Subcutaneous adipose tissue (tissue), 4 donors: ENCODE data around the gene CELF5. TPM values are rescaled to one million over a fixed set of nuclear protein-coding genes. Genes with fewer than 3 reads are reported as not detected.

Experiments
- total RNA-seq, 4 donors: library from RNA; depleted of rRNA; stranded (reverse); fragments of >200 nt; gene quantifications; one replicate each; pipeline ENCODE4 v1.1.0, GENCODE V29; 2016
- TF ChIP-seq, protein P1 (sequence below): fragments of 450-650 bp; IDR thresholded peaks from one replicate; pipeline ENCODE4 v1.5.1; 2016; ENCODE audit warnings: low read depth, mild to moderate bottlenecking, control low read depth, antibody characterized with exemption, moderate library complexity

CELF5 gene
- total RNA-seq, 4 donors from 2014 or later, result not detected

DNA sequence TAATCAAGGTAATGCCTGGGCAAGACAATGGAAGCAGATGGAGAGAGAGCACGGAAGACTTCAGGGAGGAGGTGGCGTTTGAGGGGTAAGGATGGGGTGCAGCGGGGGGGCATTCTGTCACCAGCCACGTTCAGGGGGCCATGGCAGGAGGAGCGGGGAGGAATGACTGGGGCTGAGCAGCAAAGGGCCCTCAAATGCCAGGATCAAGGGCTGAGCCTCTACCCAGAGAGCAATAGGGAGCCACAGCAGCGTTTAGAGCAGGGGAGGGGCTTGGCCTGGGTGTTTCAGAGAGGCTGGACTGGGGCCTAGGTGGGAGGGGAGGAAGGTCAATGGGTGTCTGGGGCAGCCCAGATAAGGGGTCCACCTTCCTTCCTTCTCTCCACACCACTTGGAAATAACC lies 44.3 kb downstream of the CELF5 start:
- TF ChIP-seq, protein P1, sequence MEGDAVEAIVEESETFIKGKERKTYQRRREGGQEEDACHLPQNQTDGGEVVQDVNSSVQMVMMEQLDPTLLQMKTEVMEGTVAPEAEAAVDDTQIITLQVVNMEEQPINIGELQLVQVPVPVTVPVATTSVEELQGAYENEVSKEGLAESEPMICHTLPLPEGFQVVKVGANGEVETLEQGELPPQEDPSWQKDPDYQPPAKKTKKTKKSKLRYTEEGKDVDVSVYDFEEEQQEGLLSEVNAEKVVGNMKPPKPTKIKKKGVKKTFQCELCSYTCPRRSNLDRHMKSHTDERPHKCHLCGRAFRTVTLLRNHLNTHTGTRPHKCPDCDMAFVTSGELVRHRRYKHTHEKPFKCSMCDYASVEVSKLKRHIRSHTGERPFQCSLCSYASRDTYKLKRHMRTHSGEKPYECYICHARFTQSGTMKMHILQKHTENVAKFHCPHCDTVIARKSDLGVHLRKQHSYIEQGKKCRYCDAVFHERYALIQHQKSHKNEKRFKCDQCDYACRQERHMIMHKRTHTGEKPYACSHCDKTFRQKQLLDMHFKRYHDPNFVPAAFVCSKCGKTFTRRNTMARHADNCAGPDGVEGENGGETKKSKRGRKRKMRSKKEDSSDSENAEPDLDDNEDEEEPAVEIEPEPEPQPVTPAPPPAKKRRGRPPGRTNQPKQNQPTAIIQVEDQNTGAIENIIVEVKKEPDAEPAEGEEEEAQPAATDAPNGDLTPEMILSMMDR, result no peak

DNA sequence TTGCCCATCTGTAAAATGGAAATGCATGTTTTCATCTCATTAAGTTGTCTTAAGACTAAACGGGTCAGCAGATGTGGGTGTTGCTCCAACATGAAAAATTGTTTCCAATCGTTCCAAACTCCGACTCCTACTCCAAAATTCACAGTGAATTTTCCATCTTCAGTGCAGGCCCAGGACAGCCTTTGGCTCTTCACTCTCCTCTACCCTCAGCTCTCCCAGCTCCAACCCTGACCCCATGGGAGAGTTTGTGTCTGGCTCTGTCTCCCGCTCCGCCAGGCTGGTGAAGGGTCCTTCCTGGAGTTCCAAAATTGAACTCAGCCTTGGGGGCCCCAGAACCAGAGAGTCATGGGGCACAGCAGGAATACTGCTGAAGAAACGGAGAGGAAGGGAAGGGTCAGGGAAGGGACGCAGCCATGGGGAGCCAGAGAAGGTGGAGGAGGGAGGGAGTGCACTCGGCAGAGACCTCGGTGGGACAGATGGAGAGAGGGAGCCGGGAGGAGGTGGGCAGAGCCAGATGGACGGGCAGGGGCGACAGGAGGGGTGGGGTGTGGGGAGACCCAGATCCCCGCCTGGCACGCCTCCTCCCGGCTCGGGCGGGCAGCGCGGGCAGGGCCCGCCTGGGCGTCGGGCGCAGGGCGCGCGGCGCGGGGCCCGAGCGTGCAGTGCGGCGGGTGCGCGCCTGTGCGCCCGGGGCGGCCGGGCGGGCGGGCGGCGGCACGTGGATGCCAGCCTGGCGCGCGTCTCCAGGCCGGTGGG lies 45.6 kb downstream of the CELF5 start:
- TF ChIP-seq, protein P1, result no peak

DNA sequence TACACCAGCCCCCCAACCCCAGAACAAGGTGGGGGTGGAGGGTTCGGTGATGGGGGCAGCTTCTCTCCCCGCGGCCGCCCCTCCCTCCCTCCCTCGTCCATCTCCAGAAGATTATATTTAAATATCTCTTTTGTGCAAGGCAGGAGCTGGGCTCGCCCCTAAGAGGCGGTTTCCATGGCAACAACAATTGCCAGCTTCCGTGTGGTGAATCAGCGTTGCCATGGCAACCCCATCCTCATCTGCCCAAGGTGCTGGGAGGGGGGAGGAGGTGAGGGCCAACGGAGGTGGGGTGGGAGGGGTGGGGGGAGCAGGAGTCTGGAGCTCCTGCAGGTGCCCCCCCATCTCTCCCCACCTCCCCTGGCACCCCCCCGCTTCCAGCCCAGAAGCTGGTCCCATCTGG lies 46.4 kb downstream of the CELF5 start:
- TF ChIP-seq, protein P1, result no peak

DNA sequence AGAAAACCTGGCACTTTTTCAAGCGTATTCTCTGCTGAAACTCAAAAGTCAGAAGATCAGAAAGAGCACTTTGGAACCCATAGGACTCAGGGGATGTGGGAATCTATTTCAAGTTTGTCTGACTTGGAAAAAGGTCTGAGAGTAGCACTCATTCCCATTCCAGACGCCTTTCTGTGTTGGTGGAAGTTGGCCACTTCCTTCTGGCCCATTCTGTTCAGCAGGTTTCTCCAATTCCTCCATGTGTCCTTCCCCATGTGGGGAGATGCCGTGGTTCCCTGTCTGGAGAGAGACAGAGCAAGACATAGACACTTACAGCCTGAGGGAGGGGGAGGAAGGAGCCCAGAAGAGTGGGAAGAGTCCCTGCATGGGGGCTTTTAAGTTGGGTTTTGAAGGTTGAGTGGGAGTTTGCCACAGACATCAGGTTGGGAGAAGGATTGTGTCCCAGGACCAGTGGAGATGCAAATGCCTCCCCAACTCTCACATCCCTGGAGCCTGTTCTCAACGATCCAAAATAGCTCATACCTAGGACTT lies 48.0 kb downstream of the CELF5 start:
- TF ChIP-seq, protein P1, result no peak

DNA sequence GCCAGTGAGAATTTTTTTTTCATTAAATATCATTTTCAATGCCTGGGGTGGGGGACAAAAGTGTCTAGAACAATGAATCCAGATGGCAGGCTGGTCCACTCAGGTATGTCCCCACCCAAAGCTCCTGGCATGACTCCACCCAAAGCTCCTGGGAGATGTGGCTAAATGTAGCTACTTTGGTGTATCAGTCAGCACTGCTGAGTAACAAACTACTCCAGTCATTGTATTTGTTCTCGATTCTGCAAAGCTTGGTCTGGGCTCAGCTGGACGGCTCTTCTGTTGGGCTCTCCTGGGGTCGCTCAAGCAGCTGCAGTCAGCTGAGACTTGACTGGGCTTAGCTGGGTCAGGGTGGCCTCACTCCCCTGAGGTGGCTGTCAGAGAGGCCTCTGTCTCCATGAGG lies 48.5 kb downstream of the CELF5 start:
- TF ChIP-seq, protein P1, result no peak

DNA sequence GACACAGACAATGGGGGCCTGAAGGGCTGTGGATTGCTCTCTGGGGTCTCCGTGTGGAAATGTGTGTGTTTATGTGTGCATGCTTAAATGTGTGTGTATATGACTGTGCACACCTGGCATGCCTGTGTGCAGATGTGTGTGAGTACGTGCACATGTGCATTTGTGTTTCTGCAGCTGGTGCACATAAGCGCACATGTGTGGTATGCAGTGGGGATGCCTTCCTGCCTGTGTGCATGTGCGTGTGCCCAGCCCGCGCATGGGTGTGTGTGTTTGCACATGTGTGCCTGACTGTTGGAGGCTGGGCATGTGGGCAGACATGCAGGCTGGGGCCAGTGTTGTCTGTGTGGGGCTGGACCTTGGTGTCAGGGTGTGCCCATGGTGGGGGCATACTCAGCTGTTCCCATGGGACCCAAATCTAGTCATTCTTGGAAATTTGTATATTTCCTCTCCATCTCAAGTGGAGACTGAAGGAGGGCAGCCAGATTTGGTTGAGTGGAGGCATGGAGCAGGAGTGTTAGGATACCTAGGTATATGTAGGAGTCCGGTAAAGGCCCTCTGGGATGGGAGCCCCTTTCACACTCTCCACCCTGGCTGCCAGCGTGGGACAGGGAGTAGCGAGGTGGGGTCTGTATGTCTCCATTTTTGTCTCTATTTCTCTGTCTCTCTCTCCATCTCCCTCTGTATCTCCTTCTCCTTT lies 49.9 kb downstream of the CELF5 start:
- TF ChIP-seq, protein P1, result no peak

DNA sequence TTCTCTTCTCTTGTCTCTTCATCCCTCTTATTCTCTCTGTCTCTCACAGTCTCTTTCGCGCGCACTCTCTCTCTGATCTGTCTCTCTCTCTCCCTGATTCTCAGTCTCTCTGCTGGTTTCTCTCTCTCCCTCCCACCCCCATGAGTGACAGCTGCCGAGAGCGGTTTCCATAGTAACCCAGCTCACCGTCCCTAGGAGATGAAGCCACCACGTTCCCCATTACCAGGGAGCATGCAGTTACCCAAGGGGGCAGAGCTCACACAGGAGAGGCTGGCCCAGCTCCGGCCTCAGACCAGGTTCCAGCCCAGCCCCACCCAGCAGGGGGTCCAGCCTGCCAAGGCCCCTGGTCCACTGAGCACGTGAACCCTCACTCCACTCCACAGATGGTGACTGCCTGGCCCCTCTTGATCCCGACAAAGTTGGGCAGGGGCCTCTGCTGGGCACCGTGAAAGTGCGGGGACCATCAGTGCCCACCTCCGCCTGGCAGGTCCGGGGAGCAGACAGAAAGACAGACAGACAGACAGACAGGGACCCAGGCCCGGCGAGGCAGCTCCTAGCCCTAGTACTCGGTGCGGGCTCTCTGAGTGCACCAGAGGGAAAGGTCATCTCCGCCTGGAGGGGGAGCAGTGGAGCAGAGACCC lies 50.6 kb downstream of the CELF5 start:
- TF ChIP-seq, protein P1, result no peak
